Body of pancreas (tissue), 4 donors: ENCODE results near the gene AMN1. TPM values are rescaled to one million over a fixed set of nuclear protein-coding genes. Genes with fewer than 3 reads are reported as not detected.

ENCODE experiments used
- ATAC-seq: fragments of 150-250 bp; one replicate; pipeline ENCODE4 v1.9.1; 2016
- DNase-seq, 4 donors: peaks; one replicate each; pipeline ENCODE4 v3.0.0-alpha.2; 2019
- H3K27ac ChIP-seq, 4 donors: fragments of 200-600 bp; sonication (generic); 1 replicate in 3 of 4; 2 replicates in 1 of 4; pipeline versions ENCODE4 v1.5.1 to v1.6.1; 2016 to 2019; ENCODE audit warnings: mild to moderate bottlenecking in 1 of 4, mixed read lengths in 1 of 4, moderate library complexity in 1 of 4
- H3K27me3 ChIP-seq, 2 donors: fragments of 200-600 bp; sonication (generic); one replicate each; pipeline ENCODE4 v1.6.0; 2016; ENCODE audit warnings: mild to moderate bottlenecking in 1 of 2
- H3K36me3 ChIP-seq, 2 donors: fragments of 200-600 bp; sonication (generic); replicated peaks in 1 of 2; 2 replicates each; pipeline ENCODE4 v1.5.1; 2016; ENCODE audit warnings: low read depth in 2 of 2; ENCODE audit not compliant: insufficient read depth in 1 of 2
- H3K4me1 ChIP-seq: fragments of 200-600 bp; sonication (generic); one replicate; pipeline ENCODE4 v1.6.0; 2016
- H3K4me3 ChIP-seq, 2 donors: fragments of 200-600 bp; sonication (generic); 1 replicate in 1 of 2; 2 replicates in 1 of 2; pipeline ENCODE4 v1.5.1; 2016 to 2019
- H3K9me3 ChIP-seq, 3 donors: fragments of 200-600 bp; sonication (generic); 1 replicate in 2 of 3; 2 replicates in 1 of 3; pipeline ENCODE4 v1.5.1; 2016
- CTCF ChIP-seq, 7 experiments: fragments of 450-650 bp in 4 of 7; fragments of 200-600 bp in 3 of 7; sonication (generic) in 3 of 7; IDR thresholded peaks; one replicate each; pipeline ENCODE4 v1.5.1; 2016 to 2019; ENCODE audit warnings: antibody characterized with exemption in 7 of 7
- POLR2A ChIP-seq, 3 donors: fragments of 450-650 bp; IDR thresholded peaks; one replicate each; pipeline ENCODE4 v1.6.1; 2016; ENCODE audit warnings: antibody characterized with exemption in 3 of 3, mild to moderate bottlenecking in 2 of 3
- WGBS, 2 donors: methylation state at CpG; one replicate each; pipeline ENCODE4 v1.1.5; 2017; 5-methylcytosine and 5-hydroxymethylcytosine counted together
- intact Hi-C: fragments of 100-400 bp; cut with DNase I; formaldehyde crosslinking; loops from one replicate; pipeline ENCODE4 v1.15.1; 2023
- small RNA-seq: library from RNA; depleted of rRNA; stranded (forward); fragments of <200 nt; gene quantifications from one replicate; pipeline ENCODE3, GENCODE V24; 2016
- total RNA-seq, 2 donors: library from RNA; depleted of rRNA; stranded (reverse); fragments of >200 nt; gene quantifications; one replicate each; pipeline ENCODE4 v1.1.0, GENCODE V29; 2016

AMN1 gene
- total RNA-seq, 2 donors from 2014 or later: 6.5 to 13.2 TPM

- intact Hi-C loops: no loop called here
- Histone ChIP-seq H3K4me3 (no peak overlapping the region), H3K9me3 (no peaks in the 10 kb centered on the region), H3K4me1 (peaks cover 19% of the 10 kb centered on the region), H3K27ac (no peak overlapping the region), H3K36me3 (no peaks in the 10 kb centered on the region), H3K27me3 (no peaks in the 10 kb centered on the region)
- ATAC-seq (no peak), DNase-seq (no peak)
- 78 to 90% methylated on average over 7 of the region's 7 CpGs for WGBS, 2 donors
- TF ChIP-seq CTCF (IDR thresholded peaks at IDR 0.05): no peak
- no peak for TF ChIP-seq POLR2A (IDR thresholded peaks at IDR 0.05)
Measured at GRCh38 chr12:31626270-31626995, 102.4 kb downstream of the AMN1 start.

DNA sequence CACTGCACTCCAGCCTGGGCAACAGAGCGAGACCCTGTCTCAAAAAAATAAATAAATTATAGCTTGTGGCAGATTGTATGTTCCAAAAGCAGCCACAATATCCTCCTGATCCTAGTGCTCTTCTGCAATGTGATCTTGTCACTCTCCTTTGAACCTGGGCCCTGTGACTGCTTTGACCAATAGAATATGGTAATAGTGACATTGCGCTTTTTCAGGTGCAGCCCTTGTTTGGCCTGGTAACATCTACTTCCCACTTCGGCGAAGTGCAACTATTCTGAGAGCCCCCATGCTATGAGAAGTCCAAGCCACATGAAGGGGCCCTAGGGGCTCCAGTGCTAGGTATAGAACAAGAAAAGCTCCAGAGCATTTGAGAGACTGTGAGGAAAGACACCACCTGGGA, 106.8 kb downstream of the AMN1 start:
- no peak overlapping the region for H3K27ac ChIP-seq
- ATAC-seq (no peak), DNase-seq (no peak)
- no peaks in the 10 kb centered on the region for H3K9me3 ChIP-seq
- no peaks in the 10 kb centered on the region for H3K4me1 ChIP-seq
- WGBS, 2 donors: 87 to 96% methylated on average over 4 of the region's 4 CpGs
- no peak for TF ChIP-seq POLR2A (IDR thresholded peaks at IDR 0.05)
- intact Hi-C loops: no loop called here
- no peak overlapping the region for H3K4me3 ChIP-seq
- H3K36me3 ChIP-seq: no peaks in the 10 kb centered on the region
- H3K27me3 ChIP-seq: no peaks in the 10 kb centered on the region

Small RNA genes lying within 50 kb of the gene (small RNA-seq; reads per million reads assigned to genes)
- gene AC023157.2: not detected

Other genes starting within 250 kb of the AMN1 start
- gene DENND5B, start 137.9 kb downstream of the AMN1 start, total RNA-seq: 10 to 100 TPM in 1 of 2 donors, 1 to 10 TPM in 1; 8.8 to 32.0 TPM
- 1 to 10 TPM; 2.9 to 4.9 TPM for gene ETFBKMT, start 69.3 kb downstream of the AMN1 start, total RNA-seq
- 10 to 100 TPM; 29.1 to 48.1 TPM for gene RESF1, start 230.4 kb upstream of the AMN1 start, total RNA-seq